GM12801 (cell line): Measurements from ENCODE around the gene TLCD5.

Experiments
- TF ChIP-seq, protein P1 (sequence below): IDR thresholded peaks from one replicate; pipeline ENCODE4 v1.5.1; 2011; ENCODE audit warnings: control low read depth; ENCODE audit not compliant: insufficient read length; ENCODE audit errors: extremely low read depth

Gene TLCD5

DNA sequence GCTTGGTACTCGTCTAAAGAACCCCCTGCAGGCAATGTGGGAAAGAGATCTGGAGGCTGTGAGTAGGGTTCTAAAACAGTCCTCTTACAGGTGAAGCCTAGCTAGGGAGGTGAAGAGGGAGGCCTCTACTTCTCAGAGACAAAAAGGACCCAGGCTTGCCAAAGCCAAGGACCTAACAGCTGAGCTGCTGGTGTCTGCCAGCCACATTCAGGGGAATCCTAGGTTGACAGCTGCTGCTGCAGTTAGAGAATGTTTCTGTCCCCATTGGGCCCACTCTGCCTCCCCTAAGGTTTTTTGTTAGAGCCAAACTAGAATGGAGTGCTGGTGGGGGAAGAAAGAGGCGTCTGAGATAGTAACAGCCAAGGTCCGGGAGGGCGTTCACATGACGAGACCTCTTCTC lies 26.6 kb upstream of the TLCD5 start:
- TF ChIP-seq, protein P1, sequence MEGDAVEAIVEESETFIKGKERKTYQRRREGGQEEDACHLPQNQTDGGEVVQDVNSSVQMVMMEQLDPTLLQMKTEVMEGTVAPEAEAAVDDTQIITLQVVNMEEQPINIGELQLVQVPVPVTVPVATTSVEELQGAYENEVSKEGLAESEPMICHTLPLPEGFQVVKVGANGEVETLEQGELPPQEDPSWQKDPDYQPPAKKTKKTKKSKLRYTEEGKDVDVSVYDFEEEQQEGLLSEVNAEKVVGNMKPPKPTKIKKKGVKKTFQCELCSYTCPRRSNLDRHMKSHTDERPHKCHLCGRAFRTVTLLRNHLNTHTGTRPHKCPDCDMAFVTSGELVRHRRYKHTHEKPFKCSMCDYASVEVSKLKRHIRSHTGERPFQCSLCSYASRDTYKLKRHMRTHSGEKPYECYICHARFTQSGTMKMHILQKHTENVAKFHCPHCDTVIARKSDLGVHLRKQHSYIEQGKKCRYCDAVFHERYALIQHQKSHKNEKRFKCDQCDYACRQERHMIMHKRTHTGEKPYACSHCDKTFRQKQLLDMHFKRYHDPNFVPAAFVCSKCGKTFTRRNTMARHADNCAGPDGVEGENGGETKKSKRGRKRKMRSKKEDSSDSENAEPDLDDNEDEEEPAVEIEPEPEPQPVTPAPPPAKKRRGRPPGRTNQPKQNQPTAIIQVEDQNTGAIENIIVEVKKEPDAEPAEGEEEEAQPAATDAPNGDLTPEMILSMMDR, result no peak

GRCh38 chr11:120302001-120302805 lies 22.9 kb upstream of the TLCD5 start:
- TF ChIP-seq, protein P1, result no peak

DNA sequence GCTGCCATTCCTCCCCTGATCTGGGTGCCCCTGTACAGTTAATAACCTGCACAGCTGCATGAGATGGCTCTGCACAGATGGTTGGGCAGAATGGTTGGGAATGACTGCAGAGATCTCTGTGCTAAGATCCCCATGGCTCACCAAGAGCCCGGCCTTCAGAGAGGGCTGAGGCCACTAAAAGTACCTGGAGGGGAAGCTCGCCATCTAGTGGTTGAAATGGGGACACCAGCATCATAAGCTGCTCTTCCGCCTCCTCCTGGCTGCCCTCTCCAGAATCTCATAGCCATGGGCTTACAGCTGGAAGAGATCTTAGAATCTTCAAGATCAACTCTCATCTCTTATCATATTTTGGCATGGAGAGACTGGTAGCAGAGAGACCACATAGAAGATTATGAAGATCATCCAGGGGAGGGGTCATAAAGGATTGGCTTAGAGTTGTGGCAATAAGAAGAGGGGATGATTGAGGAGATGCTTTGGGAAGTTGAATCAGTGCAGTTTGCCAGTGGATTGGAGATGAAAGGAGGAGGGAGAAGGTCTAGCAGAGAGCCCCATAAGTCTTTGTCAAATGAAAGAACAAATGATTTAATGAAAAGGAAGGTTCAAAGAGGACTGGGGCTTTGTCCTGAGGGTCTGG lies 22.0 kb upstream of the TLCD5 start:
- TF ChIP-seq, protein P1, result peak; percentile 77

- TF ChIP-seq, protein P1, result no peak
Observed at GRCh38 chr11:120304526-120304925, 20.6 kb upstream of the TLCD5 start.

- TF ChIP-seq, protein P1, result no peak
Observed at GRCh38 chr11:120305286-120305685, 19.8 kb upstream of the TLCD5 start.

DNA sequence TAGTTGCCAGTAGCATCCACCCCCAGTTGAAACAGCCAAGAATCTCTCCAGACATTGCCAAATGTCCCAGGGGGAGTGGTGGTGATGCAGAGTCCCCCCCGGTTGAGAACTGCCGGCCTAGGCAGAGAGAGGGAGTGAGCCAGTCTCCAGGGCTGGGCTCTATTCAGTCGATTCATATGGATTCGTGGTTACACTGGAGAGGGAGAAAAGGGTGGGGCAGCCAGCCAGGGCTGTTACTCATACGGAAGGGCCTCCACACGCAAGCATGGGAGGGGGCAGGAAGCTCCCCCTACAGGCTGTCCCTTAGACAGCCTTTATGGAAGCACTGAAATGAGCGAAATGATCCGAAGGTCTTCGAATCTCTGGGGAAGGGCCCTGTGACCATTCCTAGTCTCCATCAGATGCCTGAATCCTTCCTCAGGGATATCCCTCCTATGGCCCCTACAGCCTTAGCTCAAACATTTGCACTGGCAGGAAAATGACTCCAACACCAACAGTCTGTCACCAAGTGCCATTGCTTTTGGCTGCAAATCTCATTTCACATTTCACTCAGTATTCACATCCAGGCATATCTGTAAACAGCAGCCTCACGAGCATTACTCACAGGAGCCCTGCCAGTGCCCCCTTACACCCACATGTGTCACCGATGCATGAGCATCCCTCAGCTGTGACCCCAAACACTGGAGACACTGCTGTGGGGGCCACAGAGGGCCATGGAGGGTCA lies 18.4 kb upstream of the TLCD5 start:
- TF ChIP-seq, protein P1, result no peak

GRCh38 chr11:120307476-120307875 lies 17.6 kb upstream of the TLCD5 start:
- TF ChIP-seq, protein P1, result no peak
